GM12878 (cell line): Measurements from ENCODE around the gene DUOXA2. TPM values are rescaled to one million over a fixed set of nuclear protein-coding genes. Genes with fewer than 3 reads are reported as not detected.
"Not testable (repeated sequence)": the region's sequence is repeated elsewhere in the genome, so short reads cannot be mapped to it uniquely, and the experiment has no call there.

ENCODE experiments used
- ATAC-seq: fragments of 200-7000 bp; cut with Tn5 transposase; 3 replicates; pipeline ENCODE4 v1.9.1; 2020; ENCODE audit warnings: mild to moderate bottlenecking, moderate library complexity
- BruUV-seq: library from RNA; stranded (reverse); fragments of 400-500 nt; replicated peaks from 2 replicates; lab custom pipeline; 2021; lab: Mats Ljungman, UMichigan
- CTCF ChIA-PET: fragments of 300-600 bp; sonication (Branson Sonifier 250); formaldehyde crosslinking; extraction: SDS; loops from one replicate; lab custom pipeline; 2021; ENCODE audit warnings: inconsistent platforms; lab: Yijun Ruan, JAX
- POLR2A ChIA-PET: fragments of 350-600 bp; formaldehyde crosslinking; extraction: SDS; loops from one replicate; lab custom pipeline; 2021; ENCODE audit warnings: inconsistent platforms; lab: Charles Lee
- RAD21 ChIA-PET: fragments of 300-600 bp; sonication (Branson Sonifier 250); formaldehyde crosslinking; loops from one replicate; lab custom pipeline; 2023; ENCODE audit warnings: antibody characterized with exemption; ENCODE audit not compliant: unreplicated experiment; lab: Charles Lee
- SMC1A ChIA-PET: fragments of 300-600 bp; sonication (Branson Sonifier 250); formaldehyde crosslinking; loops from one replicate; lab custom pipeline; 2023; ENCODE audit not compliant: unreplicated experiment, uncharacterized antibody; lab: Charles Lee
- DNase-seq: peaks from one replicate; pipeline ENCODE4 v3.0.0-alpha.2; 2011; ENCODE audit warnings: low read depth, low spot score
- FAIRE-seq: peaks from 3 replicates; lab custom pipeline; 2011; peaks lifted over from hg19 to GRCh38; lab: Jason Lieb, UNC
- H2AFZ ChIP-seq: 2 replicates; pipeline ENCODE4 v1.6.0; 2011; ENCODE audit warnings: low read depth, low read length, control low read depth; ENCODE audit not compliant: control insufficient read depth
- H3K27ac ChIP-seq: 2 replicates; pipeline ENCODE4 v1.5.1; 2011; ENCODE audit warnings: control low read depth; ENCODE audit not compliant: control insufficient read depth, insufficient read depth
- H3K27me3 ChIP-seq, 2 experiments: replicated peaks in 1 of 2; 2 replicates each; pipeline versions ENCODE4 v1.6.0 to v1.6.1; 2011; ENCODE audit warnings: low read length in 1 of 2; ENCODE audit not compliant: control insufficient read depth in 2 of 2, insufficient read depth in 2 of 2
- H3K36me3 ChIP-seq, 2 experiments: 2 replicates each; pipeline ENCODE4 v1.5.1; 2011; ENCODE audit warnings: low read length in 1 of 2; ENCODE audit not compliant: control insufficient read depth in 2 of 2, insufficient read depth in 2 of 2
- H3K4me1 ChIP-seq: 2 replicates; pipeline ENCODE4 v1.6.1; 2011; ENCODE audit warnings: mild to moderate bottlenecking, low read length, moderate library complexity, mixed read lengths; ENCODE audit not compliant: control insufficient read depth, insufficient read depth
- H3K4me2 ChIP-seq: 2 replicates; pipeline ENCODE4 v1.6.0; 2011; ENCODE audit warnings: control low read depth; ENCODE audit not compliant: control insufficient read depth, insufficient read depth
- H3K4me3 ChIP-seq: fragments of 200-600 bp; sonication (generic); 2 replicates; pipeline ENCODE4 v1.5.1; 2016
- H3K79me2 ChIP-seq: 2 replicates; pipeline ENCODE4 v1.6.0; 2011; ENCODE audit warnings: low read length; ENCODE audit not compliant: control insufficient read depth, insufficient read depth
- H3K9ac ChIP-seq: 2 replicates; pipeline ENCODE4 v1.8.0; 2011; ENCODE audit warnings: low read length, control low read depth, mixed read lengths; ENCODE audit not compliant: control insufficient read depth, insufficient read depth
- H3K9me3 ChIP-seq: replicated peaks from 3 replicates; pipeline ENCODE4 v1.5.1; 2011; ENCODE audit warnings: mild to moderate bottlenecking, low read length; ENCODE audit not compliant: control insufficient read depth, insufficient read depth
- H4K20me1 ChIP-seq: 2 replicates; pipeline ENCODE4 v1.6.0; 2011; ENCODE audit not compliant: control insufficient read depth, insufficient read depth
- DPF2 ChIP-seq: fragments of 450-650 bp; IDR thresholded peaks from 2 replicates; pipeline ENCODE4 v1.6.1; 2017; ENCODE audit warnings: mild to moderate bottlenecking
- KLF5 ChIP-seq: fragments of 450-650 bp; IDR thresholded peaks from 2 replicates; pipeline ENCODE4 v1.6.1; 2014; ENCODE audit warnings: mild to moderate bottlenecking; ENCODE audit not compliant: partially characterized antibody
- RAD51 ChIP-seq: fragments of 450-650 bp; IDR thresholded peaks from 2 replicates; pipeline ENCODE4 v1.6.1; 2016; ENCODE audit warnings: moderate library complexity, mild to moderate bottlenecking, inconsistent platforms
- ZZZ3 ChIP-seq: IDR thresholded peaks from 2 replicates; pipeline ENCODE4 v1.6.1; 2011; ENCODE audit warnings: low read depth; ENCODE audit not compliant: control insufficient read depth, insufficient read length
- WGBS: methylation state at CpG from one replicate; pipeline ENCODE4 v1.1.6; 2016; ENCODE audit warnings: low lambda C conversion rate; ENCODE audit not compliant: insufficient replicate concordance, insufficient coverage; ENCODE audit errors: missing lambda C conversion rate; 5-methylcytosine and 5-hydroxymethylcytosine counted together
- in situ Hi-C: fragments of 300-500 bp; cut with MboI; formaldehyde crosslinking; loops from 9 replicates; pipeline ENCODE4 v1.14.3; 2018; ENCODE audit warnings: mixed read lengths
- intact Hi-C: fragments of 100-400 bp; cut with micrococcal nuclease; formaldehyde crosslinking; loops from one replicate; pipeline ENCODE4 v1.14.2; 2022; ENCODE audit not compliant: unreplicated experiment
- polyA plus RNA-seq, 11 experiments: library from polyadenylated mRNA; depleted of rRNA in 4 of 11; unstranded in 6 of 11; stranded (reverse) in 5 of 11; fragments of >200 nt; fragmentation: Nextera tagmentation in 4 of 11; fragmentation: Illumina TruSeq in 1 of 11; extraction: Ambion mirVana in 4 of 11; extraction: Trizol in 1 of 11; gene quantifications; 1 replicate in 1 of 11; 2 replicates in 10 of 11; pipeline versions ENCODE4 v1.2.1 to v1.2.3, GENCODE V29; 2011 to 2016; ENCODE audit warnings: inconsistent platforms in 2 of 11, missing spikeins in 2 of 11, low read depth in 1 of 11
- total RNA-seq, 4 experiments: library from RNA; depleted of rRNA in 3 of 4; stranded (reverse); fragments of >200 nt in 3 of 4; fragmentation: Illumina TruSeq in 1 of 4; extraction: Trizol in 1 of 4; gene quantifications; 2 replicates each; pipeline versions ENCODE4 v1.2.1 to v1.2.3, GENCODE V29; 2013 to 2021

The DUOXA2 gene
- total and polyA plus RNA-seq, 10 of the 15 experiments (the other 5 are each of a cell fraction or from before 2014, with no cell fraction given): not detected

GRCh38 chr15:45064386-45064785 lies 49.7 kb upstream of the DUOXA2 start:
- no peak overlapping the region for H3K4me3 ChIP-seq
- TF ChIP-seq RAD51: no peak
- no peak for TF ChIP-seq DPF2
- TF ChIP-seq ZZZ3: no peak
- TF ChIP-seq KLF5: no peak
- no peak for DNase-seq
- no peak overlapping the region for H3K9ac ChIP-seq
- no peaks in the 10 kb centered on the region for H3K4me1 ChIP-seq
- POLR2A ChIA-PET: no interaction called here
- no peaks in the 10 kb centered on the region for H4K20me1 ChIP-seq
- no peaks in the 10 kb centered on the region for H3K9me3 ChIP-seq
- in situ Hi-C loops: no loop called here
- CTCF ChIA-PET: no interaction called here
- H3K27ac ChIP-seq: no peak overlapping the region
- H3K79me2 ChIP-seq: no peaks in the 10 kb centered on the region
- intact Hi-C loops: no loop called here
- no peak for FAIRE-seq
- ATAC-seq: no peak
- no peaks in the 10 kb centered on the region for H3K27me3 ChIP-seq
- RAD21 ChIA-PET: no interaction called here
- 98% methylated on average over 4 of the region's 4 CpGs for WGBS
- no peak overlapping the region for H2AFZ ChIP-seq
- SMC1A ChIA-PET: no interaction called here
- H3K36me3 ChIP-seq: peaks cover 0 to 1% of the 10 kb centered on the region in 2 experiments; a peak in 2 of 4 replicates
- H3K4me2 ChIP-seq: no peak overlapping the region
- BruUV-seq: no TSS peak

GRCh38 chr15:45069942-45070360 lies 44.2 kb upstream of the DUOXA2 start:
- WGBS: 100% methylated on average over 2 of the region's 6 CpGs
- H3K4me1 ChIP-seq, SMC1A ChIA-PET, BruUV-seq, H3K27me3 ChIP-seq, ATAC-seq, POLR2A ChIA-PET, RAD21 ChIA-PET, DNase-seq, H3K79me2 ChIP-seq, H3K4me3 ChIP-seq, intact Hi-C loops, H2AFZ ChIP-seq, H3K36me3 ChIP-seq, H3K9me3 ChIP-seq, in situ Hi-C loops, H3K9ac ChIP-seq, H3K4me2 ChIP-seq, H4K20me1 ChIP-seq, H3K27ac ChIP-seq, FAIRE-seq: not testable (repeated sequence)
- CTCF ChIA-PET: interaction anchor here (0.6 kb wide), 1 partner anchor 382 kb away, joined by 3 read pairs; no protein-coding TSS in a partner anchor

- H3K9ac ChIP-seq, H3K36me3 ChIP-seq, H3K4me3 ChIP-seq, POLR2A ChIA-PET, FAIRE-seq, H3K4me1 ChIP-seq, H2AFZ ChIP-seq, RAD21 ChIA-PET, DNase-seq, H3K27me3 ChIP-seq, SMC1A ChIA-PET, in situ Hi-C loops, H3K27ac ChIP-seq, CTCF ChIA-PET, H4K20me1 ChIP-seq, BruUV-seq, H3K4me2 ChIP-seq, intact Hi-C loops, H3K79me2 ChIP-seq, H3K9me3 ChIP-seq, ATAC-seq: not testable (repeated sequence)
These were observed 40.5 kb upstream of the DUOXA2 start for GRCh38 chr15:45073602-45074001.
